Measurements from ENCODE around the gene INMT. TPM values are rescaled to one million over a fixed set of nuclear protein-coding genes. Genes with fewer than 3 reads are reported as not detected.
A peak's percentile ranks its signal among the peaks of the same experiment; 100 is the strongest.

INMT gene
- not detected in 3 replicates for polyA plus RNA-seq
- not detected for polyA plus RNA-seq (2011; ENCODE audit: low read depth)
- not detected in 2 replicates for polyA plus RNA-seq (2011; cell fraction: cytosol; rRNA removed)
- polyA plus RNA-seq (2011; cell fraction: nucleus; rRNA removed), result not detected in 2 replicates
- not detected in 2 replicates for polyA plus RNA-seq (2012; ENCODE audit: low replicate concordance)
- polyA minus RNA-seq, result not detected in 3 replicates
- polyA minus RNA-seq (2011; cell fraction: cytosol; rRNA and poly(A)+ RNA removed), result not detected
- not detected in 2 replicates for polyA minus RNA-seq (2011; cell fraction: nucleus; rRNA and poly(A)+ RNA removed)

GRCh38 chr7:30751696-30752273 lies at the start of gene INMT:
Gene INMT (plus strand): TSS chr7:30752135. CDS start chr7:30752151, 16 bp downstream.
- Histone ChIP-seq H3K4me2 (ENCODE audit: control insufficient read depth, extremely low read depth, insufficient read depth, low read depth, low read length) (no peak within 1 kb of the TSS), H3K9me1 (ENCODE audit: control insufficient read depth, extremely low read depth, insufficient read depth, low read length) (no peaks in the 10 kb centered on the region), H3K79me2 (ENCODE audit: control insufficient read depth, insufficient read depth, low read length) (no peaks in the 10 kb centered on the region), H3K4me3 (ENCODE audit: control insufficient read depth in 2 of 3, extremely low read depth in 1 of 3, insufficient read depth in 2 of 3, low read depth in 1 of 3, low read length in 3 of 3) (no peak within 1 kb of the TSS), H3K9ac (ENCODE audit: control insufficient read depth, extremely low read depth, insufficient read depth, low read length) (no peak within 1 kb of the TSS), H3K9me3 (ENCODE audit: control insufficient read depth, low read depth, low read length) (no peaks in the 10 kb centered on the region), H3K27ac (ENCODE audit: control insufficient read depth, insufficient read depth, low read length) (no peak within 1 kb of the TSS), H4K20me1 (ENCODE audit: control insufficient read depth, extremely low read depth, insufficient read depth, low read length) (no peaks in the 10 kb centered on the region), H3K27me3 (ENCODE audit: control insufficient read depth, extremely low read depth, insufficient read depth, low read length) (no peaks in the 10 kb centered on the region), H3K4me1 (ENCODE audit: control insufficient read depth, extremely low read depth, insufficient read depth, low read length) (no peaks in the 10 kb centered on the region), H3K36me3 (ENCODE audit: control insufficient read depth in 2 of 2, extremely low read depth in 1 of 2, insufficient read depth in 2 of 2, low read length in 2 of 2) (no peaks in the 10 kb centered on the region), H2AFZ (ENCODE audit: control insufficient read depth, low read length) (no peak within 1 kb of the TSS)
- FAIRE-seq, result no peak
- no peak for TF ChIP-seq CTCF (optimal IDR thresholded peaks at IDR 0.05 in 1 of 3, IDR thresholded peaks at IDR 0.05 in 1 of 3, conservative IDR thresholded peaks at IDR 0.05 in 1 of 3; ENCODE audit: extremely low read depth in 1 of 3, insufficient read depth in 2 of 3, low read length in 3 of 3)
- no peak for TF ChIP-seq EZH2 (IDR thresholded peaks at IDR 0.05; ENCODE audit: low read length)
- dilution Hi-C loops (cut with MboI; ENCODE audit: extremely low pct_ligation_motif_present, low sequenced_read_pairs), result no loop called here
- DNase-seq (ENCODE audit: low read depth, low spot score), result no peak

GRCh38 chr7:30702200-30702599 lies 49.7 kb upstream of the INMT start:
- no peaks in the 10 kb centered on the region for H3K36me3 ChIP-seq (ENCODE audit: control insufficient read depth in 2 of 2, extremely low read depth in 1 of 2, insufficient read depth in 2 of 2, low read length in 2 of 2)
- no peaks in the 10 kb centered on the region for H3K79me2 ChIP-seq (ENCODE audit: control insufficient read depth, insufficient read depth, low read length)
- H3K9me1 ChIP-seq (ENCODE audit: control insufficient read depth, extremely low read depth, insufficient read depth, low read length), result no peaks in the 10 kb centered on the region
- no peaks in the 10 kb centered on the region for H3K4me1 ChIP-seq (ENCODE audit: control insufficient read depth, extremely low read depth, insufficient read depth, low read length)
- no peaks in the 10 kb centered on the region for H3K9me3 ChIP-seq (ENCODE audit: control insufficient read depth, low read depth, low read length)
- H3K27me3 ChIP-seq (ENCODE audit: control insufficient read depth, extremely low read depth, insufficient read depth, low read length), result peaks cover 23% of the 10 kb centered on the region
- DNase-seq (ENCODE audit: low read depth, low spot score) (no peak), FAIRE-seq (no peak)
- TF ChIP-seq CTCF (optimal IDR thresholded peaks at IDR 0.05 in 1 of 3, IDR thresholded peaks at IDR 0.05 in 1 of 3, conservative IDR thresholded peaks at IDR 0.05 in 1 of 3; ENCODE audit: extremely low read depth in 1 of 3, insufficient read depth in 2 of 3, low read length in 3 of 3) (peak in 2 of 3 experiments; percentile 48 to 52), EZH2 (IDR thresholded peaks at IDR 0.05; ENCODE audit: low read length) (no peak)
- H4K20me1 ChIP-seq (ENCODE audit: control insufficient read depth, extremely low read depth, insufficient read depth, low read length), result no peaks in the 10 kb centered on the region
- H3K4me2 ChIP-seq (ENCODE audit: control insufficient read depth, extremely low read depth, insufficient read depth, low read depth, low read length), result no peak overlapping the region
- no peak overlapping the region for H3K9ac ChIP-seq (ENCODE audit: control insufficient read depth, extremely low read depth, insufficient read depth, low read length)
- H3K4me3 ChIP-seq (ENCODE audit: control insufficient read depth in 2 of 3, extremely low read depth in 1 of 3, insufficient read depth in 2 of 3, low read depth in 1 of 3, low read length in 3 of 3), result no peak overlapping the region
- dilution Hi-C loops (cut with MboI; ENCODE audit: extremely low pct_ligation_motif_present, low sequenced_read_pairs), result no loop called here
- no peak overlapping the region for H3K27ac ChIP-seq (ENCODE audit: control insufficient read depth, insufficient read depth, low read length)
- no peak overlapping the region for H2AFZ ChIP-seq (ENCODE audit: control insufficient read depth, low read length)

All from keratinocyte (primary cell).